ENCODE data around the gene VIPR2. TPM values are rescaled to one million over a fixed set of nuclear protein-coding genes. Genes with fewer than 3 reads are reported as not detected.

Gene VIPR2
- total RNA-seq, 1 donor from 2014 or later = not detected

DNA sequence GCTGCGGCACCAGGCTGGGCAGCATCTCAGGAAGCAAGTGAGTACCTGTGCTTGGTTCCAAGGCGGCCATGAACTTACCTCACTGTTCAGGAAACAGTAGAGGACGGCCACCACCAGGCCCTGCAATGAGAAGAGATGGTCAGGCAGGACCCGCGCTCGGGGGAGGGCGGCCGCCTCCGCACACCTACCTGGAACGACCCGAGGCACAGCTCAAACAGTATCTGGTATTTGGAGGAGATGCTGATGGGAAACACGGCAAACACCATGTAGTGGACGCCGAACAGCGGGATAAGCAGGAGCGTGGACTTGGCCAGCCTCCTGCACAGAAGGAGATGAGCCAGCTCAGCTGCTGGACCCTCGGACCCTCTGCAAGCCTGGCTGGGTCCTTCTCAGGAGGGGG is 112.9 kb downstream of the VIPR2 start:
- DNase-seq (no peak), ATAC-seq (ENCODE audit: low read depth) (no peak)
- no peak overlapping the region for H3K27ac Mint-ChIP-seq
- H3K4me1 Mint-ChIP-seq = peaks cover 4% of the 10 kb centered on the region
- intact Hi-C loops (cut with micrococcal nuclease) = no loop called here
- no peaks in the 10 kb centered on the region for H3K9me3 Mint-ChIP-seq
- POLR2A ChIA-PET = no interaction called here
- CTCF ChIA-PET = no interaction called here
- no peaks in the 10 kb centered on the region for H3K36me3 Mint-ChIP-seq (ENCODE audit: low read depth)
- H3K27me3 Mint-ChIP-seq = peaks cover 24% of the 10 kb centered on the region
- H3K4me3 Mint-ChIP-seq = no peak overlapping the region
- TF ChIP-seq CTCF (IDR thresholded peaks at IDR 0.05) = no peak

DNA sequence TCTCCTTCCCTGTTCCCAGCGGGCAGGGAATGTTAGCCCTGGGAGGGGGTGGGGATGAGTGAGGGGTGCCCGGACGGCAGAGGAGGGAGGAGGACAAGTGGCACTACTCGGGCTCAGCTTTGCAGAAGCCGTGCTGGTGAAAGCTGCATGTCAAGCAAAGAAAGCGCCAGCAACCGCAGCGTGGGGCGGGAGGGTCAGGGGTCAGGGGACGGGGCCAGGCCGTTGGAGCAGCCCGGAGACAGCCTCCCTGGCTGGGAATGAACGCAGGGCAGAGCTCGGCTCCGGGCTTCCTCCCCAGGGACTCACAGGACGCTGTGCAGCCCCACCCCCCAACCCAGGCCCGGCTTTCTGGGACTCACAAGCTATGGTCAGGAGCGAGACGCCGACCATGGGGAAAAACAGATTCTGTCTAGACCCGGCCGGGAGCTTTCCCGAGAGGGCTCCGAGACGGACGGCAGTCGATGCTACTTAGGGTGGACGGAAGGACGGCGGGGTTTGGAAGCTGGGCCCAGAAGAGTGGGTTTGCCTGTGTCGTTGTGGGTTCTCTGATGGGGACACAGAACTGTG is 113.4 kb downstream of the VIPR2 start:
- Mint-ChIP-seq H3K27me3 (peaks cover 24% of the 10 kb centered on the region), H3K4me3 (peak overlapping the region; percentile 38), H3K4me1 (peaks cover 4% of the 10 kb centered on the region), H3K36me3 (ENCODE audit: low read depth) (no peaks in the 10 kb centered on the region), H3K27ac (no peak overlapping the region), H3K9me3 (no peaks in the 10 kb centered on the region)
- intact Hi-C loops (cut with micrococcal nuclease) = no loop called here
- DNase-seq (no peak), ATAC-seq (ENCODE audit: low read depth) (no peak)
- ChIA-PET CTCF (no interaction called here), POLR2A (no interaction called here)
- no peak for TF ChIP-seq CTCF (IDR thresholded peaks at IDR 0.05)

DNA sequence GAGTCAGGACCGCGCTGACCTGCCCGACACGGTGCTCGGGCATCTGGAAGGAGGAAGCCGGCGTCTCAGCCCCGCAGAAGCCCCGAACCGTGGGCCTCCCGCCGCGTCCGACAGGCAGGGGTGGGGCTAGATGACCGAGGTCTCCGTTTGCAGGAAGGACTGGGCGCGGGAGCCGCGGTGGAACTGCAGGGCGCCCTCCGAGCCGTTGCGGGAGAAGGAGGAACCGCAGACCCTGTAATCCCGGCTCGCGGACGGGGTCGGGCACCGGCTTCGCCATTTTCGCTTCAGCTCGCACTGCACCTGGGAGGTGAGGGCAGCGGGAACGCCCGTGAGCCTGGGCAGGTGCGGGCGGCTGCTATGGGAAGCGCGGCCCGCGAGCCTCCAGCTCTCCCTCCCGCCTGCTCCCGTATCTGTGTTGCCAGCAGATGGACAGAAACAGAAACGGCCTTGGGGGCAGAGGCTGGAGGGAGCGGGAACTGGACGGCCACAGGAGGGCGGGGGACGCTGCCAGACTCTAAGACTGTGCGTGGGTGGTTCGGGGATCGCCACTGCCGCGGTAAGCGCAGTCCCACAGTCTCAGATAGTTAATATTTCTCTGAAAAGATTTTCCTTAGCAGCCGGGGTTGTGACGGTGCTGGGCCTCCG is 114.1 kb downstream of the VIPR2 start:
- intact Hi-C loops (cut with micrococcal nuclease) = no loop called here
- Mint-ChIP-seq H3K36me3 (ENCODE audit: low read depth) (no peaks in the 10 kb centered on the region), H3K4me1 (peaks cover 4% of the 10 kb centered on the region), H3K4me3 (peak overlapping the region; percentile 38), H3K27ac (no peak overlapping the region), H3K9me3 (no peaks in the 10 kb centered on the region), H3K27me3 (peaks cover 24% of the 10 kb centered on the region)
- DNase-seq (no peak), ATAC-seq (ENCODE audit: low read depth) (no peak)
- ChIA-PET POLR2A (no interaction called here), CTCF (no interaction called here)
- TF ChIP-seq CTCF (IDR thresholded peaks at IDR 0.05) = no peak

DNA sequence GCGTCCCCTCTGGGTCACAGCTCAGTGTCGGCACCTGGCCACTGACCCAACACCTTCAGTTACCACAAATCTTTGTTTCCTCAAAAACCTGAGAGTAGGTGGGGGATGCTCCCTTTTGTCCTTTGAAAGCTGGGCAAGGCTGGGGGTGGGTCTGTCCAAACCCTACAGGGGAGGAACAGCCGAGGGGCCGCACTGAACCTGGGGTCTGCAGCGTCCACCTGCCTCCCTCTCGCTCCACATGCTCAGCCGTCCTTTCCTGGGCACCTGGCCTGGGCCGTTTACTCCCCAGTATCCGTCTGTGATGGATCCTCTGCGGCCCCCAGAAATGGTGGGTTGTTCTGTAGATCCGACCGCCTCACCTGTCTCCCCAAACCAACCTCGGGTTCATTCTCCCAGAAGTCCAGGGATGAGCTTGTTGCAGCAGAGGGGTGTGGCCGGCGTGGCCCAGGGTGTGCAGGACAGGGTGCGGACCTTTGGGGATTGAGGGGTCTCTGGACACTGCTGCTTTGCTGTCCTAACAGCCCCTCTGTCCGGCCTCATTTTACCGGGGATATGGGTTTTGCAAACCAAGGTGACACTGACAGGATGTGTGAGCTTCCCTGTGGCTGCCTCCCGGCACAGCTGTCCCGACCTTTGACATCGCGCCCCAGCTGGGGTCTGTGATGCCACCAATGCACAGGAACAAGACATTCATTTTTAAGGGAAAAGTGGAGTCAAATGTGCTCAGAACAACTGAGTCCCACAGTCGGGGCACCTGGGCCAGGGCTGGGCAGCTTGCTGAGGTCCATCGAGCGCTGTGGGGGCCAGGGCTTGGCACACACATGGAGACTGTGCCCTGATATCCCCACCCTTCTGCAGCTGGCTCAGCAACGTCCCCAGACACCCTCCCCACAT is 115.9 kb downstream of the VIPR2 start:
- no peak for DNase-seq
- no peaks in the 10 kb centered on the region for H3K9me3 Mint-ChIP-seq
- ChIA-PET POLR2A (no interaction called here), CTCF (no interaction called here)
- no peak for ATAC-seq (ENCODE audit: low read depth)
- no peak overlapping the region for H3K27ac Mint-ChIP-seq
- no peak for TF ChIP-seq CTCF (IDR thresholded peaks at IDR 0.05)
- no peaks in the 10 kb centered on the region for H3K36me3 Mint-ChIP-seq (ENCODE audit: low read depth)
- peaks cover 4% of the 10 kb centered on the region for H3K4me1 Mint-ChIP-seq
- intact Hi-C loops (cut with micrococcal nuclease) = no loop called here
- H3K4me3 Mint-ChIP-seq = no peak overlapping the region
- H3K27me3 Mint-ChIP-seq = peaks cover 24% of the 10 kb centered on the region

DNA sequence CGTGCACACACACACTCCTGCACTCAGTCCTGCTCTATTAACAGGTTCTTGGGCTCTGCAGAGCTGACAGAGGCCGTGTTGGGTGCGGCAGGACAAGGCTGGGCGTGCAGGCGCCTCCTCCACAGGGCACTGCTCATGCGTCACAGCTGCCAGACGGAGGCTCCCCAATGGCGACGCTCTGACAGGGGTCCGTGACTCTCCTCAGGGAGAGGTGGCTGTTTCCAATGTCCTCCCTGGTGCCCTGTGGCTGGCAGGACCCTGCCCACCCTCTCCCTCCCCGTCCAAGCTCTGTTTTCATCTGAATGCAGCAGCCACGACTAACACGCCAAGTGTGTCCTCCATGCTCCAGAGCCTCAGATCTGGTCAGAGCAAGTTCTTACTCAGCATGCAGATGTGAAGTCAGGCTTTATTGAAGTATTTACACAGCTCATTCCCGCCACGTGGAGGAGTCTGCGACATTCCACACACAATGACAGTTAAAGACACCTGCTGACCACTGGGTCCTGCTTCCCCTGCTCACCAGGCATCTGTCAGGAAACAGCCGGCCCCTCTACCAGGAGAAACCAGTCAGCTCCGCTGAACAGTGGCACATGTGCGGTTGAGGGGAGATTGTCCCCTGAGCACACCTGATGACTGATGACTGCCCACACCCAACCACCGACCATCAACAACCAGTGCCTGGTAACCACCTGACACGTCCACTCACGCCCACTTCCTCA is 116.7 kb downstream of the VIPR2 start:
- peaks cover 4% of the 10 kb centered on the region for H3K4me1 Mint-ChIP-seq
- H3K27ac Mint-ChIP-seq = no peak overlapping the region
- ATAC-seq (ENCODE audit: low read depth) (no peak), DNase-seq (no peak)
- no peaks in the 10 kb centered on the region for H3K9me3 Mint-ChIP-seq
- H3K4me3 Mint-ChIP-seq = no peak overlapping the region
- intact Hi-C loops (cut with micrococcal nuclease) = no loop called here
- CTCF ChIA-PET = no interaction called here
- TF ChIP-seq CTCF (IDR thresholded peaks at IDR 0.05) = no peak
- POLR2A ChIA-PET = no interaction called here
- H3K27me3 Mint-ChIP-seq = peaks cover 24% of the 10 kb centered on the region
- no peaks in the 10 kb centered on the region for H3K36me3 Mint-ChIP-seq (ENCODE audit: low read depth)
